ENCODE results near the gene REV3L. TPM values are rescaled to one million over a fixed set of nuclear protein-coding genes. Genes with fewer than 3 reads are reported as not detected.

Gene REV3L
- polyA plus RNA-seq, 2 of the 4 experiments (the other 2 are of a cell fraction) = 4.1 to 12.4 TPM

DNA sequence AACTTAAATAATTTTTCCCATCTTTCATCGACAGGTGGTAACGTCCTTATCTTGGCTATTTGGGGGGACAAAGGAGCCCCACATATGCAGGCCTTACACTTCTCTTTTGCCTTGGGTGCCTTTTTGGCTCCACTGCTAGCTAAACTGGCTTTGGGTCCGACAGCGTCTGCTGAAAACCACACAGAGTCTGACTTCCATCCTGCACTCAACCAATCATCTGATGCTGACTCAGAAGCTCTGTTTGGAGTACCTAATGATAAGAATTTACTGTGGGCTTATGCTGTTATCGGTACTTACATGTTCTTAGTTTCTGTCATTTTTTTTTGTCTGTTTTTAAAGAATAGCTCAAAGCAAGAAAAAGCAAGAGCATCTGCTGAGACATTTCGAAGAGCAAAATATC, 217.2 kb downstream of the REV3L start (continued):
- TF ChIP-seq EHF (CRISPR knock-in tag; IDR thresholded peaks at IDR 0.05) = no peak
- no peak for TF ChIP-seq CBX8 (IDR thresholded peaks at IDR 0.05)
- TF ChIP-seq NPAS2 (CRISPR knock-in tag; IDR thresholded peaks at IDR 0.05; ENCODE audit: borderline replicate concordance) = no peak
- TF ChIP-seq POLR2AphosphoS2 (conservative IDR thresholded peaks at IDR 0.05; ENCODE audit: low read length) = no peak
- no peak for TF ChIP-seq CTCF (IDR thresholded peaks at IDR 0.05)

GRCh38 chr6:111263837-111264236, 219.2 kb downstream of the REV3L start:
- Histone ChIP-seq H3K4me1 (peaks cover 14% of the 10 kb centered on the region), H3K4me3 (no peak overlapping the region), H3K4me2 (no peak overlapping the region), H3K27ac (no peak overlapping the region), H3K9me3 (no peaks in the 10 kb centered on the region)
- CTCF ChIA-PET = no interaction called here
- DNase-seq (ENCODE audit: low read depth in 1 of 2, low spot score in 1 of 2) (no peak), FAIRE-seq (no peak), ATAC-seq (no peak)
- 91% methylated on average over 4 of the region's 4 CpGs for WGBS (ENCODE audit: missing lambda C conversion rate)
- POLR2A ChIA-PET = no interaction called here
- TF ChIP-seq MYC (IDR thresholded peaks at IDR 0.05; ENCODE audit: borderline replicate concordance, low read length) (no peak), RCOR1 (IDR thresholded peaks at IDR 0.05; ENCODE audit: low read depth, low read length) (no peak), MAFK (IDR thresholded peaks at IDR 0.05; ENCODE audit: partially characterized antibody) (peak; percentile 40)

DNA sequence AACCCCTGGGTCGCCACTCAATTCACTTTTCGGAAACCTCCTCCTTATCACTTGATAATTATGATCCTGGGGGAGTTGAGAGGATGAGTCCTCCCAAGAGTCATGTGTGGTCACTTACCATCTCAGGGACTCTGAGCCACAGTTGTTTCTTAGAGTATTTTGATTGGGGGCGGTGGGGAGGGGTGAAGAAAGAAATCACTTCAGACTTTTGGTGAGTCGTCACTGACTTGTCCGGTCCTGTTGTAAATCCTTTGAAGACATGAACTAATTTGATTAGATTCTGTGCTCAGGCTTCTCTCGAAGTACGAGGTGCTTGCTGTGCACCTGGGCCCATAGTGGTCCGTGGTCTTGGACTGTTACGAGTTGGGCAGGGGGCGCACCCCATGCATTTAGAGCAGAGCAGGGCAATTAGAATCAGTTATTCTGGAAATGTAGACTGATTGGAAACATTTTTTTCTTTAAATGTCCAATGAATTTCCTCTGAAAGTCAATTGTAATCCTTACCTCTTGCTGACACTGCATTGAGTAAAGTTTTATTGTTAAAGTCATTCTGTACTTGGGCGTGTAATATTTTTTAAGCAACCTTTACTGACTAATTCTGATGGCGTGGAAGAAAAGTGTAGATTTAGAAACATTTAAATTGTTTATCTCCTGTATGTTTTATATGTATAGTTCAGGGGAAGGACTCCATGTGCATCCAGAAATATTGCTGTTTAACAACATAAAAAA, 222.3 kb downstream of the REV3L start:
- peak overlapping the region; percentile 78 for H3K4me2 ChIP-seq
- DNase-seq (ENCODE audit: low read depth in 1 of 2, low spot score in 1 of 2) = no peak
- no peak for FAIRE-seq
- H3K4me1 ChIP-seq = peaks cover 32% of the 10 kb centered on the region
- WGBS (ENCODE audit: missing lambda C conversion rate) = 85% methylated on average over 12 of the region's 12 CpGs
- no peak for ATAC-seq
- ChIA-PET POLR2A (no interaction called here), CTCF (interaction anchor here (2.4 kb wide), 1 partner anchor 203 kb away, joined by 11 read pairs; no protein-coding TSS in a partner anchor)
- TF ChIP-seq TP53 (CRISPR knock-in tag; IDR thresholded peaks at IDR 0.05) (no peak), RNF2 (IDR thresholded peaks at IDR 0.05; ENCODE audit: borderline replicate concordance, low read depth) (no peak), CEBPB (IDR thresholded peaks at IDR 0.05) (no peak), MAX (IDR thresholded peaks at IDR 0.05) (no peak), HMGXB4 (CRISPR knock-in tag; IDR thresholded peaks at IDR 0.05; ENCODE audit: borderline replicate concordance) (no peak), HEYL (CRISPR knock-in tag; IDR thresholded peaks at IDR 0.05) (no peak), ESRRA (IDR thresholded peaks at IDR 0.05; ENCODE audit: borderline replicate concordance, low read length) (no peak), ZSCAN20 (CRISPR knock-in tag; IDR thresholded peaks at IDR 0.05) (no peak), CTCF (IDR thresholded peaks at IDR 0.05) (no peak), EHF (CRISPR knock-in tag; IDR thresholded peaks at IDR 0.05) (no peak), RAD21 (conservative IDR thresholded peaks at IDR 0.05 in 1 of 2, IDR thresholded peaks at IDR 0.05 in 1 of 2) (no peak), BCL3 (IDR thresholded peaks at IDR 0.05) (no peak), KDM1A (IDR thresholded peaks at IDR 0.05; ENCODE audit: low read depth) (no peak), EP300 (IDR thresholded peaks at IDR 0.05) (no peak), HDAC2 (IDR thresholded peaks at IDR 0.05) (no peak), ZFP36 (IDR thresholded peaks at IDR 0.05; ENCODE audit: borderline replicate concordance, partially characterized antibody) (no peak), USF2 (IDR thresholded peaks at IDR 0.05) (no peak), MYC (IDR thresholded peaks at IDR 0.05; ENCODE audit: borderline replicate concordance, low read length) (no peak), HOXB13 (CRISPR knock-in tag; IDR thresholded peaks at IDR 0.05; ENCODE audit: low read depth) (no peak)
- TF ChIP-seq, protein P1, sequence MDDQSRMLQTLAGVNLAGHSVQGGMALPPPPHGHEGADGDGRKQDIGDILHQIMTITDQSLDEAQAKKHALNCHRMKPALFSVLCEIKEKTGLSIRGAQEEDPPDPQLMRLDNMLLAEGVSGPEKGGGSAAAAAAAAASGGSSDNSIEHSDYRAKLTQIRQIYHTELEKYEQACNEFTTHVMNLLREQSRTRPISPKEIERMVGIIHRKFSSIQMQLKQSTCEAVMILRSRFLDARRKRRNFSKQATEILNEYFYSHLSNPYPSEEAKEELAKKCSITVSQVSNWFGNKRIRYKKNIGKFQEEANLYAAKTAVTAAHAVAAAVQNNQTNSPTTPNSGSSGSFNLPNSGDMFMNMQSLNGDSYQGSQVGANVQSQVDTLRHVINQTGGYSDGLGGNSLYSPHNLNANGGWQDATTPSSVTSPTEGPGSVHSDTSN (IDR thresholded peaks at IDR 0.05) = no peak
- H3K9me3 ChIP-seq = no peaks in the 10 kb centered on the region
- no peak overlapping the region for H3K4me3 ChIP-seq
- no peak overlapping the region for H3K27ac ChIP-seq

All from A549 (cell line).